CD4-positive, alpha-beta T cell treated with Interleukin-2 at 100 ng/mL for 4 hours (primary cell): Measurements from ENCODE around the gene MACROD1.
A peak's percentile ranks its signal among the peaks of the same experiment; 100 is the strongest.
"Not testable (repeated sequence)": the region's sequence is repeated elsewhere in the genome, so short reads cannot be mapped to it uniquely, and the experiment has no call there.

Experiments used
- DNase-seq: peaks from one replicate; pipeline ENCODE4 v3.0.0-alpha.2; 2020; ENCODE audit warnings: low spot score

Gene MACROD1

GRCh38 chr11:63997801-63998337 lies 168.0 kb downstream of the MACROD1 start:
- no peak for DNase-seq

GRCh38 chr11:63997104-63997700 lies 168.7 kb downstream of the MACROD1 start:
- DNase-seq, result no peak

DNA sequence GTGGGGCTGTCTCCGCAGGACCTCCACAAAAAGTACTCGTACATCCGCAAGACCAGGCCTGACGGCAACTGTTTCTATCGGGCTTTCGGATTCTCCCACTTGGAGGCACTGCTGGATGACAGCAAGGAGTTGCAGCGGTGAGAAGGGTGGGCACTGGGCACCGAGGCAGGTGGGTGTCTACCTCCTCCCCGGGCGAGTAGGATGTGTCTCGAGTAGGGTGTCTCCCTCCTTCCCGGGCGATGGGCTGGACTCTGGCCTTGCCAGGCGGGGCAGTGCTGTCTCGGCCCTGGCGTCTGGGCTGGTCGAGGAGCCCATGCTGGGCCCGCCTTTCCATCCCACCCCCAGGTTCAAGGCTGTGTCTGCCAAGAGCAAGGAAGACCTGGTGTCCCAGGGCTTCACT lies 169.4 kb downstream of the MACROD1 start:
- no peak for DNase-seq

DNA sequence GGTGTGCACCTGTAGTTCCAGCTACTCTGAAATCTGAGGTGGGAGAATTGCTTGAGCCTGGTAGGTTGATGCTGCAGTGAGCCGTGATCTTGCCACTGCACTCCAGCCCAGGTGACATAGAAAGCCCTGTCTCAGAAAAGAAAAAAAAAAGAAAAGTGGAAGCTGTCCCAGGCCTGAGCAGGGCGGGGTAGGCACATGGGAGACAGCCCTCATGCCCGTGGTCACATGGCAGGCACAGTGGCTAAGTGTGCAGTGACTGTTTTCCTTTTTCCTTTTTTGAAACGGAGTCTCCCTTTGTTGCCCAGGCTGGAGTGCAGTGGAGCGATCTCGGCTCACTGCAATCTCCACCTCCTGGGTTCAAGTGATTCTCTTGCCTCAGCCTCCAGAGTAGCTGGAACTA lies 171.9 kb downstream of the MACROD1 start:
- DNase-seq, result no peak

DNA sequence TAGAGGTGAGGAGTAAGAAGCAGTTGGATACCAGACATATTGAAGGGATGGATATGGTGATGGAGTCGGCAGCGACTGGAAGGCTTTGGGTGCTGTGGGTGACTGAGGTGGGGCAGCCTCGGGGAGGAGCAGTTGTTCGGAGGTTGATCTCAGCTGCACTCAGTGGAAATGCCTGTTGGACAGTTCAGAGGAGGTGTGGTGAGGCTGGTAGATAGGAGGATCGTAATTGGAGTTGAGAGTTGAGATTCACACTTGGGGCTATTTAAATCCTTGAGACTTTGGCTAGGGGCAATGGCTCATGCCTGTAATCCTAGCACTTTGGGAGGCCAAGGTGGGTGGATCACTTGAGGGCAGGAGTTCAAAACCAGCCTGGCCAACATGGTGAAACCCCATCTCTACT lies 172.8 kb downstream of the MACROD1 start:
- DNase-seq, result no peak

DNA sequence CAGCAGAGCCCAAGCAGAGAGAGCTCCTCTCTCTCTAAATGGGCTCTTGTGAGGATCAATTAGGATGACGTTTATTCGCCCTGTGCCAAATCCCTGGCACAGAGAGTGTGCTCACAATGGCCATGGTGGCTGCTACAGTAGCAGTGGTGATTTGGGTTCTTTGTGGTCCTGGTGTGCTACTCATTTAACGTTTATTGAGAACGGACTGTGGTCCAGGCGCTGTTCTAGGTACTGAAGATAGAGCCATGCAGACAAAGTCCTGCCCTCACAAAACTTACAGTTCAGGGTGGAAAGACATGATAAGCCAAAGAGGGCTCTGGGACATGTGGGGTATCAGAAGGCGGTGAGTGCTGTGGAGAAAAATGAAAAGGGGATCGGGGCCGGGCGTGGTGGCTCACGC lies 174.4 kb downstream of the MACROD1 start:
- no peak for DNase-seq

DNA sequence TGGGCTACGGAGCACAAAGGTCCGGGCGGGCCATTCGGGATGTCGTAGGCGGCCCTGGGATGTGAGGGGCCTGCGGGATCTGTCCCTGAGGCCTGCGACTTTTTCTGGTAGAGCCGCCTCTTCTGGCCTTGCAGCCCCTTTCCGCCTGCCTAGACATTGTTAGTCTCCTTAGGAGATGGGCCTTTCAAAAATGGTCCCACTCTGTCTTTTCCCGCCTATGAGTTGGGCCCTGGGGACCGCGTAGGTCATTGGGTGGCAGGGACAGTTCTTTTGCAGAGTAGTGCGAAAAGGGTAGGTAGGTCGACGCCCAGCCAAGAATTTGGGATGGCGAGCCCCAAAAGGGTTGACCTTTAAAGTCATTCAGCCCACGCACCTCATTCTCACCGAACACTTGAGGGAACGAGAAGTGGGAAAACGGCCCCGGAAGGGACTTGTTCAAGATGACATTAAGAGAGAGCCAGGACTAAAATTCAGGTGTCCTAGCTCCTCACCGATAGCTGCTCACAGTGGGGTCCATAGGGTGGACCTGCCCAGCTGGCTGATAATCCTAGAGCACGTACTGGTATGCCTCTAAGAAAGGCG lies 178.9 kb downstream of the MACROD1 start:
- DNase-seq, result no peak

DNA sequence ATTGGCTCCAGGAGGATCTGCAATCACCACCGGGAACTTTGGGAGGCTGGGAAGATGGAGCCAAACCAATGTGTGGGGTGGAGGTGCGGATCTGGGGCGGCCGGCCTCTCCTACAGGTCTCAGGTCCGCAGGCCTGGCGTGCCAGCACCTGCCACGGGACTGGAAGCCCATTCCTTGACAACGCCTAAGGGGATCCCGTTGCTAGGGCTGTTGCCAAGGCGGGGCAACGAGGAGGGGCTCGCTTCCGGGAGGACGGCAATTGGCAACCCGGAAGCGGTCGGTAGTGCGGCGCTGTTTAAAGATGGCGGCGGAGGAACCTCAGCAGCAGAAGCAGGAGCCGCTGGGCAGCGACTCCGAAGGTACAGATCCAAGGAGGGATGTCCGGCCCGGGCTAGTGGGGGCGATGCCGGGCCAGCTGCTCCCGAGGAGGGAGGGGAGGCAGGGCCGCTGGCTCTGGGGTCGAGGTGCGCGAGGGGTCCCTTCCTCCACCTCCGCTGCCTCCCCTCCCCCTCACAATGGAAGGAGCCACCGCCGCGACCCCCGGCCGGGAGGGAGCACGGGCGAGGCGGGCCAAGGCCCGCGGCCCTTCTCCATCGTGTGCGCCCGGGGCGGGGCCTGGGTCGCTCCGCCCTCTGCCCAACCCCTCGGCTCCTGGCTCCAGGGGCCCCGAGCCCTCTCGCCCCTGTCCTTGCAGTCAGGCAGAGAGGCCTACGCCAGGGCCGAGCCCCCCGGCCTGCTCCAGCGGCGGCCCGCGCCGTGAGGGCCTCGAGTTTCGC lies 179.6 kb downstream of the MACROD1 start, which contains the start of gene OTUB1:
Gene OTUB1 (plus strand): TSS at position 283 of the 776 bp plus-strand sequence. CDS start 19 bp downstream, at position 302.
- DNase-seq, result peak; percentile 85

- DNase-seq, result peak; percentile 69
Measured at GRCh38 chr11:63985812-63986155, 180.1 kb downstream of the MACROD1 start.

GRCh38 chr11:63979426-63979825 lies 186.5 kb downstream of the MACROD1 start:
- DNase-seq, result no peak

- no peak for DNase-seq
Measured at GRCh38 chr11:63978551-63979239, 187.2 kb downstream of the MACROD1 start.

DNA sequence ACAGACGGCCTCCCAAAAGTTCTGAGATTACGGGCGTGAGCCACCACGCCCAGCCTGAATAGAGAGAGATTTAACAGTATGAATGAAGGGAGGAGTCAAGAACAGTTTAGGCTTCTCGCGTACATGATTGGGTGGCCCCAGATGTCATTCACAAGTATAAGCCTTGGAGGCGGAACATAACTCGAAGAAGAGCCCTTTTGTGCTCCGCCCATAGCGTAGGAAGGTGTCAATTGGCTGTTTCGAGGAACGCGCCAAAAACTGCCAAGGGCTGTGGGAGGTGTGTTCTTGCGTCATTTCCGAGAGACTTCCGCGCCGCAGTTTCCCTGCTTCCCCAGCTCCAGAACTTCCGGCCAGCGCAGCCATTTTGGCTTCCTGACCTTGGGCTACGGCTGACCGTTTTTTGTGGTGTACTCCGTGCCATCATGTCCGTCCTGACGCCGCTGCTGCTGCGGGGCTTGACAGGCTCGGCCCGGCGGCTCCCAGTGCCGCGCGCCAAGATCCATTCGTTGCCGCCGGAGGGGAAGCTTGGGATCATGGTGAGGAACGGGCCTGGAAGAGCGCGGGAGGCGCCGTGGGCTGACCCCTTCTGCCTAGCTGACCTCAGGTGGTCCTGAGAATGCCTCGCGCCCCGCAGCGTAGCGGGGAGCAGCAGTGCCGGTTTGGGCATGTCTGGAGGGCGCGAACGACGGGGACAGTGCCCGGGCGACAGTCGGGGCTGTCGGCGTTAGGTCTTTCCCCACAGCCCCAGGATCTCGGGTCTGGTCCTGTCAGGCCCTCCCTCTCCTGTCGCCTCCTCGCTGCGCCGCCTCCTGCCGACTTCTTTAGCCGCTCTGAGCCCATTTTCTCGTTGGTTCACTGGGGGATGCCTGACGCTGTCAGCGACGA lies 191.4 kb downstream of the MACROD1 start, which contains the start of gene COX8A:
Gene COX8A (plus strand): TSS at position 362 of the 885 bp plus-strand sequence. CDS start 61 bp downstream, at position 423.
- peak; percentile 98 for DNase-seq

DNA sequence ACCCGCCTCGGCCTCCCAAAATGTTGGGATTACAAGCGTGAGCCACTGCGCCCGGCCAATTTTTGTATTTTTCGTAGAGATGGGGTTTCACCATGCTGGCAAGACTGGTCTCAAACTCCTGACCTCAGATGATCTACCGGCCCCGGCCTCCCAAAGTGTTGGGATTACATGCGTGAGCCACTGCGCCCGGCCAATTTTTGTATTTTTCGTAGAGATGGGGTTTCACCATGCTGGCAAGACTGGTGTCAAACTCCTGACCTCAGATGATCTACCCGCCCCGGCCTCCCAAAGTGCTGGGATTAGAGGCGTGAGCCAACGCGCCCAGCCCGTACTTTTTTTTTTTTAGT lies 192.0 kb downstream of the MACROD1 start:
- not testable (repeated sequence) for DNase-seq

DNA sequence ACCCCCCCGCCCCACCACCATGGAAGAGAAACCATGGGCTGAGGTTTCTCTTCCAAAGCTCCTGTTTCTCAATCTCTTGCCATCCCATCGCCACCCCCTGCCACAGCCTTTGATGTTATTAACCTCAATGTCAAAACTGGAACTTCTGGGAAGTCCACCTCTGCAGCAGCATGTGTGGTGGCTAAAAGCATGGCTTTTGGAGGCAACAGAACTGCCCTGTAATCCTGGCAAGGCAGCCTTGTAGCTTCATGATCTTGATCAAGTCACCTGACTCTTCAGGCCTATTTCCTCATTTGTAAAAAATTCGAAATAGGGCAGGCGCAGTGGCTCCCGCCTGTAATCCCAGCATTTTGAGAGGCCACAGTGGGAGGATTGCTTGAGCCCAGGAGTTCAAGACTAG lies 195.0 kb downstream of the MACROD1 start:
- DNase-seq, result no peak

- DNase-seq, result no peak
Measured at GRCh38 chr11:63969461-63969860, 196.5 kb downstream of the MACROD1 start.

- no peak for DNase-seq
Measured at GRCh38 chr11:63966444-63966843, 199.5 kb downstream of the MACROD1 start.

DNA sequence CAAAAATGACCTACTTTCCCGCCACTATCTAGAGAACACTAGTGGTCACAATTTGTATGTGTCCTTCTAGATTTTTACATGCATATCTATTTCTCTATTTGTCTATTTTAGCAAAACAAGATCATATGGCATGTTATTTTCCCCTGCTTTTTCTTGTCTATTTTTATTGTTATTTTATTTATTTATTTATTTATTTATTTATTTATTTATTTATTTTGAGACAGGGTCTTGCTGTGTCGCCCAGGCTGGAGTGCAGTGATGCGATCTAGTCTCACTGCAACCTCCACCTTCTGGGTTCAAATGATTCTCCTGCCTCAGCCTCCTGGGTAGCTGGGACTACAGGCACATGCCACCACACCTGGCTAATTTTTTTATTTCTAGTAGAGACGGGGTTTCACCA lies 202.0 kb downstream of the MACROD1 start:
- not testable (repeated sequence) for DNase-seq

DNA sequence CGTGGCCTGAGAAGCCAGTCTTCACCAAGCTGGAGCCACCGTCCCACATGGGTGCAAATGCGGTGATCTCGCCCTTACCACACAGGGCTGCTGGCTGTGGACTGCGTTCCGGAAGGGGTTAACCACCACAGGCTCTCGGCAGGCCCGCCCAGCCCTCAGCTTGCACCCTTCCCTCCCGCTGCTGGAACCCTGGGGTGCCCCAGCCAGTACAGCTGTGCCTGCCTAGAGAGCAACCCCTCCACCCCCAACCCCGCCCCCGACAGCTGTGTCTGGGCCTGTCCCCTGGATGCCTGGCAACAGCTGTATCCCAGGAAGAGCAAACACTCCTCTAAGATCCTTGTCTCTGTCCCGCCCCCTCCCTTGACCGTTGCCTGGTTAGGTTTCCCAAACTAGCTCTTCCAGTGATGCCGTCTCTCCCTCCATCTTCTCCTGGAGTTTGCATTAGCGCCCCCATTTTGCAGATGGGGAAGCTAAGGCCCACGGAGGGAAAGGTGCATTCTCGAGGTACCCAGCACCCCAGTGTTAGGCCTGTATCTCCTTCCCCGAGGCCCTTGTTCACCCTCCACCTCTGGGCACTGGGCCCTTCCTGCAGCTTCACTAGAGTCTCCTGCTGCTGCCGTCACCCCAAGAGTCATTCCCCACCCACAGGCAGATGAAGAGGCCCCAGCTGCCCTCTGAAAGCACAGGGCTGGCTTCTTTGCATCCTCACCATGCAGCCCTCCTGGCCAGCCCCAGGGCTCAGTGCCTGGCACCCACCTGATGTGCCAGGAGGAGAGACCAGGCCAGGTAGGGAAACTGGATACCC lies 204.1 kb downstream of the MACROD1 start:
- peak; percentile 22 for DNase-seq

DNA sequence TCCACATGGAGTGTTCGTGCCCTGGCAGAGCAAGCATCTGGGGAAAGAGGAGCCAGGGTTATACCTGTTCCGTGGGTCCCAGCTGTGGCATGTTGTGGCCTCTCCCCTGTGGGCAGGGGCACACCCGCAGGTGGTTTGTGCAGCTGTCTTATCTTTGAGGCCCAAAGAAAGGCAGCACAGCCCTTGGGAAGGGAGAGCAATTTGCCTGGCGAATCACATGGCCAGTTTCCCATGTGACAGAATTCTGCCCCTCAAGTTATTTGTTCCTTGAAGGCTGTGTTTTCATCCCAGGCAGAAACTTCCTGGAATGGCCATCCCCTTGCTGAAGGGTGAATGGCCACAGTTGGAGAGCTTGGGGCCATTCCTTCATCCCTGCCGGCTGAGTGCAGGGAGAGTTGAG lies 207.9 kb downstream of the MACROD1 start:
- no peak for DNase-seq

DNA sequence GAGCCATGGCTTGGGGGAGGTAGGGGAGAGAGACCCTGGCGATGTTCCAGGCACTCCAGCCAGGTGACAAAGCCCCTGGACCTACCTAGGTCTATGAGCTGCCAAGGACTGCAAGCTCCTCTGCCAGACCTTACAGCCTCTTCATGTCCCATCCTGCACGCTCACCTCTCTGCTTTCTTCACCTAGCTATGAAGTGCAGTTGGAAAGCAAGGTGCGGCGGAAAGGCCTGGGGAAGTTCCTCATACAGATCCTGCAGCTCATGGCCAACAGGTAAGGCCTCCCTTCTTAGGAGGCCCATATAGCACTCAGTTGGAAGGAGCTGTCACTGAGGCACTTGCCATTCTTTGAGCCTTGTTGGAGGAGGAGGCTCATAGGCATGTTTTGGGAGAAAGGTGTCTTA lies 213.3 kb downstream of the MACROD1 start:
- no peak for DNase-seq
